GM18526 (cell line): ENCODE data around the gene CLCNKA.

Experiments used
- POLR2A ChIP-seq: IDR thresholded peaks from 3 replicates; pipeline ENCODE4 v1.6.1; 2011; ENCODE audit not compliant: insufficient read length; ENCODE audit errors: extremely low read depth

Gene CLCNKA

DNA sequence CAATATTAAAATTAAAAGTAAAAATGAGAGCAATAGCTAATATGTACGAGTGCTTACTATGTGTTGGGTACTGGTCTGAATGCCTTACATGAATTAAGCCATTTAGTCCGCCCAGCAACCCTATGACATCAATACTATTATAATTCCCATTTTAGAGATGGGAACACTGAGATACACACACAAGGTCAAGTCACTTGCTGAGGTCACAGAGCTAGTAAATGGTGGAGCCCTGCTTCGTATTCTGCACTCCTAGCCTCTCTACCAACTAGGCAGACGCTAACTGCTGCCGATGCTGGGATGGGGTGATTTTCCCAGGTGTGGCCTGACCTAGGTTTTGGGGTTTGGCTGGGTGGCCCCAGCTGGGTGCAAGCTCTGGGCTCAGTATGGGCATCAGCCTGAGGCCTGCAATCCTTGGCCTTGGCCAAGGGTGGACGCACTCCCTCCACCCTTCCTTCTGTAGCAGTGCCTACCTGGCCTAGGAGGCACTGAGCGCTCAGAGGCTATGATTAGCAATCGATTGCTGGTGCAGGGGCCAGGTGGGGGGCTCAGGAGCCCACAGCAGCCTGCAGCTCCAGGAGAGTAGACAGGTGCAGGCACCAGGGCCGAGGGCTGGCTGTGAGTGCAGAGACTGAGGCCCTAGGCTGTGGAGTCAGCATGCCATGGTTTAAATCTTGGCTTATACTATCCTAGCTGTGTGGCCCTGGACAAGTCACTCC lies 49.0 kb downstream of the CLCNKA start:
- no peak for TF ChIP-seq POLR2A

DNA sequence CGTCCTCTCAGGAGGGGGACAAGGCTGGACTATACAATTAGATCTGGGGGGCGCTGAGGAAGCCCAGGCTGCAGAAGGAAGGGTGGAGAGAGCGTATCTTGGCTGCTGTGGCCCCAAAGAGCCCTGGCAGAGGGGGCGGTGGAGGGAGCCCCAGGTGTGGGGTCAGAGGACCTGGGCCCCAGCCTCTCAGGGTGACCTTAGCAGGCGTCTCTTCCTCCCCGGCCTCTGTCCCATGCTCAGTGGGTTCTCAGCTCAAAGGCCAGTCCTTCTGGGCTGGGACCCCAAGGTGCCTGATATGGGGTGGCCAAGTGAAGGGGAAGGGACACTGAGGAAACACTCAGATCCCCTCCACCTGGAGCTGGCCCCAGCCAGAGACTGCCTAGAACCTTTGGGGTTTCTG lies 49.8 kb downstream of the CLCNKA start:
- TF ChIP-seq POLR2A, result no peak

DNA sequence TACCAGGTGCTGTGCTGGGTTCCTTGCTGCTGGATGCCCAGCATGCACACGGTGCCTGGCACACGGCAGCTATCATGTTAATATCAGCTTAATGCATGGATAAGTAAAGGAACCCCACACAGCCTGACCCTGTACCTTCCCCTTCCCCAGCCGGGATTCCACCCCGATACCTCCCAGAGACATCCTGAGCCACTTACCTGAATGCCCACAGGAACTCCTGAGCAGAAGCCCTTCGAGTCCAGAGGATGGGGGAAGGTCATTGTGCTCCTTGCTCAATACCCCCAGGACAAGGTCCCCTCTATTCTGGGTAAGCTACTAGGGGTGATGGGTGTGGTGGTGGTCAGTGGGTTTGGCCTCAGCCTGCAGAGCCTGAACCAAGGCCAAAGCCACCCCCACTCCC lies 50.3 kb downstream of the CLCNKA start:
- TF ChIP-seq POLR2A, result no peak

DNA sequence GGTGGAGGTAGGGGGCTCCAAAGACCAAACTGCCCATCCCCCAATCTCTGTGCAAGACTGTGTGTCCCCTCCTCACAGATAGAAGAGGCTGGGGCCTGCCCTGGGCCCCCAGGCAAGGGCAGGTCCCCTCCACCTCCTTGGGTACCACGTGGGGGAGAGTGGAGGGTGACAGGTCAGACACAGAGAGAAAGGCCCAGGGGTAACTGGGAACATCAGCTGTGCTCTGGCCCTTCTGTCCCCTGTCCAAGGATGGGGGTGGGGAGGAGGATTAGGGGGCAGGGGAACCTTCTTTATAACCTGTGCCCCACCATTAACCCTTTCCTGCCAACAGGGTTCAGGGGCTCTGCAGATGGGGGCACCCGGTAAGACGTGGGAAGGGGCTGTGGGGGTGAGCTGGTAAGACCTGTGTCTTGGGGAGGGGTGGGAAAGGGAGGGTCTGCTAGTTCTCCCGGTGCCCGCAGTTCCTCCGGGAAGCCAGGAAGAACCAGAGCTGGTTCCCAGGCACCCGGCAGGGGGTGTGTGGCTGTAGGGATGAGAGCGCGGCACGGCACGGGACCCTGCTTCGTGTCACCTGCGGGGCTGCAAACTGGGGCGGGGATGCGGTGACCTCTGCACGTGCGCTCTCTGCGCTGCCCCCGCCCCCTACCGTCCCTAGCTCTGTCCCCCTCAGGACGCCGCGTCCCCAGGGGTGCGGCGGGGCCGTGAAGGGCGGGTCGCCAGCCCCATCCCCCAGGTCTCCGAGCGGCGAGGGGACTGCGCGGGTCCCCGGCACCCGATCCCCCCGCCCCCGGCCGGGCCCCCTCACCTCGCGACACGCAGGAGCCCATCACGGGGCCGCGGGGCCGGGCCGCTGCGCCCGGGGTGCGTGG lies 51.0 kb downstream of the CLCNKA start:
- TF ChIP-seq POLR2A, result no peak

DNA sequence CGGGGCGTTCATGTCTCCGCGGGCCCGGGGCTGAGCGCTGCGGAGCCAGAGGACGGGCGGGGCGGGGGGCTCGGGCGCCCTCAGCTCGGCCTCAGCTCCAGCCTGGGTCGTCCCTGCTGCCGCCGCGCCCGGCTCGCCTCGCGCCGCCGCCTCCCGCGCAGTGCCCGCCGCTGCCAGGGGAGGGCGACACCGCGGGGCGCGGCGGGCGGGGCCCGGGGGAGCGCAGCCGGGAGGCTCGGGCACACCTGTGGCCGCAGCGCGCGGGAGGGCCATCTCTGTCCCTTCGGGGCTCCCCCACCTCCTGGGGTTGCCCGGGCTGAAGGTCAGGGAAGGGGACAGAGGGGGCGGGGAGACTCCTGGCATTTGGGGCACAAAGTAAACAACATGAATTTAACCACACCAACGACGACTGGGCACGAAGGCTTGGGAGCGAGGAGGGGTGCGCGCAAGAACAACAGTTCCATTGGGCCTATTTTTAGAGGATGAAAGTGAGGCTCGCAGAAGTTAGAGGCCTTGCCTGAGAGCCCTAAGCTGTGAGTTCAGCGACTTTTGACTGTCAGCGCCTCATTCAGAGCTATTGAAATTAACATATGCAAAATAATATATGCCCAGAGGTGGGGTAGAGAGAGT lies 51.8 kb downstream of the CLCNKA start, which contains the start of gene FAM131C:
TSS of gene FAM131C (minus strand) at position 162 of the 630 bp plus-strand sequence. CDS start 209 bp downstream, outside the sequence.
- TF ChIP-seq POLR2A, result no peak

DNA sequence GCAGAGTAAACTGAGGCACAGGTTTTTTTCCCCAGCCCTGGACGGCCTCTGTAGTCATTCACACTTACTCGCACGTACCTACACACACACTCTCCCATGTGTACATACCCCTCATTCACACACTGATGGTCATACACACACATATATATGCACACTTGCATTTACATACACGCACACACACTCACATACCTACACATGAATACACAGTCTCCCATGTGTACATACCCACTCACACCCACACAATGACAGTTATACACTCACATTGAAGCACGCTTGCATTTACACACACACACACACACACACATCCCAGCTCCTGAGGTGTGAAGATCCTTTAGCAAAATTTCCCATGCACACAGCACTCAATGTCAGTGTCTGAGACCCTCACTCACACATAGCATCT lies 52.4 kb downstream of the CLCNKA start:
- no peak for TF ChIP-seq POLR2A

DNA sequence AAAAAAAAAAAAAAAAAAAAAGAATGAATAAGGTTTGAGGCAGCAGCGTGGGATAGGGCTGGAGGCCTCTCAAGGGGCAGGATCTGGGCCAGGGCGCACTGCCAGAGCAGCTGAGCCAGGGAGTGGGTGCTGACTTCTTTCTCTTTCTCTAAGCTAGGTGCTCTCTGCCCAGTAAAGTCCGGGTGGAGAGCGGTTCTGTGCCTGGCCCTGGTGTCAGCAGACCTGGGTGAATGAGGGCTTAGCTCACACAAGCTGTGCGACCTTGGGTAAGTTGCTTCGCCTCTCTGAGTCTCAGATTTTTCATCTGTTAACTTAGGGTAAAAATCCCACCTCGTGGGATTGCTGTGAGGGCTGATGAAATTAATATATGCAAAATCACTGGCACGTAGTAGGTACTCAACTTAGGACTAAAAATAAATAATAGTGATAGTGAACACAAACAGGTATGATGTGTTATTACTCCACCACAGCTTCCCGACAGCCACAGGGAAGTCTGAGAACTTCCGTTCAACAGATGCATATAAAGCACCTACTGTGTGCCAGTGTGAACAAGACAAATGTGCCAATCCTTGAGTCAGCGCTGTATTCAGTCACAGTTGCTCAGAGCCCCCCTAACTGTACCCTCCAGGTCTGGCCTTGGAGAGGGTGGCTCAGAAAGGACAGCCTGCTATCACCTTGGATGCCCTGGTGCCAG lies 53.6 kb downstream of the CLCNKA start:
- no peak for TF ChIP-seq POLR2A

DNA sequence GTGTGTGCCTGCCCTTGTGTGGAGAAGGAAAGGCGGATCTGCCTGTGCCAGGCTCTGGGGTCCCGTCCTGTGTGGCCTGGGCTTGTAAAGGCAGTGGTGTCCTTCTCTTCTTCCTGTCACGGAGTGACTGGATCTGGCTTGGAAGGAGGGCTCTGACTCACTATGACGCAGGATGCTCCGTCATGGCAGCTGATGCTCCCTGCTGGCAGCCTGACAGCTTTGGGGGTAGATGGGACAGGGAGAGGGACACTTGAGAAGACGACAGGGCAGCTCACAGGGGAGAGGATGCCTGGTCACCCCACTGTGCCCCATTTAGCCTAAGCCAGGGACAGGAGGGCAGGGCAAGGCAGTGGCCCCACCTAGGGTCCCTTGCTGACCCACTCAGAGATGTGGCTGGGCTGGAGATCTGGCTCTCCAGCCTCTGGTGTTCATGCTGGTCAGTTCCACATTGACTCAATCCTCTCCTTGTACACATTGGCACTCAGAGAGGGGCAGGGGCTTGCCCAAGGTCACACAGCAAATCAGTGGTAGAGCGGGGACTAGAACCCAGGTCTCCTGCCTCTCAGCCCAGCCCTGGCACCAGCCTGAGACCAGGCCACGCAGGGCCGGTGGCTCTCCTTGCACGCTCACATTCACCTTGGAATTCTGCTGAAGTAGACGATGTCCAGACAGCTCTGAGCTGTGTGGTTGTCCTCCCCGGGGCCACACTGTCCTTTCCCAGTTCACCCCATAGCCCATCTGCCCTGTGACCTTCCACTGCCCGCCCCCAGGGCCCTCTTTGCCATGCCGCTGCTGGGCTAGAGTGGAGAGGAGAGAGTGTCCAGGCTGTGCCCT lies 54.4 kb downstream of the CLCNKA start:
- TF ChIP-seq POLR2A, result no peak

DNA sequence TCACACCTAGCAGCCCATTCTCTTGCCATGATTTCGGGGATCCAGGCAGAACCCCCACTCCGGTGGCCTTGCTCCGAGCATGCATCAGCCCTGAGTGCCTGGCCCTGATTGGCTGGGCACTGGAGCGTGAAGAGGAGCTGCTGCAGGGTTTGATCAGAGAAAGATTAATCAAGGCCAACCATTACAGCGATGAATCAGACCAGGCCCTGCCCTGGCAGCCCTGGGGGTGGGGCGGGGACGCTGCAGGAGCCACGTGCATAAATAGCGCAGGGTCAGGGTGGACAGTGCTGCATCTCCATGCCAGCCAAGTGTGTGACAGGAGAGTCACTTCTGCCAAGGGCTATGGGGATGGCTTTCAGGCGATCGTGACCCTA lies 55.0 kb downstream of the CLCNKA start:
- no peak for TF ChIP-seq POLR2A

DNA sequence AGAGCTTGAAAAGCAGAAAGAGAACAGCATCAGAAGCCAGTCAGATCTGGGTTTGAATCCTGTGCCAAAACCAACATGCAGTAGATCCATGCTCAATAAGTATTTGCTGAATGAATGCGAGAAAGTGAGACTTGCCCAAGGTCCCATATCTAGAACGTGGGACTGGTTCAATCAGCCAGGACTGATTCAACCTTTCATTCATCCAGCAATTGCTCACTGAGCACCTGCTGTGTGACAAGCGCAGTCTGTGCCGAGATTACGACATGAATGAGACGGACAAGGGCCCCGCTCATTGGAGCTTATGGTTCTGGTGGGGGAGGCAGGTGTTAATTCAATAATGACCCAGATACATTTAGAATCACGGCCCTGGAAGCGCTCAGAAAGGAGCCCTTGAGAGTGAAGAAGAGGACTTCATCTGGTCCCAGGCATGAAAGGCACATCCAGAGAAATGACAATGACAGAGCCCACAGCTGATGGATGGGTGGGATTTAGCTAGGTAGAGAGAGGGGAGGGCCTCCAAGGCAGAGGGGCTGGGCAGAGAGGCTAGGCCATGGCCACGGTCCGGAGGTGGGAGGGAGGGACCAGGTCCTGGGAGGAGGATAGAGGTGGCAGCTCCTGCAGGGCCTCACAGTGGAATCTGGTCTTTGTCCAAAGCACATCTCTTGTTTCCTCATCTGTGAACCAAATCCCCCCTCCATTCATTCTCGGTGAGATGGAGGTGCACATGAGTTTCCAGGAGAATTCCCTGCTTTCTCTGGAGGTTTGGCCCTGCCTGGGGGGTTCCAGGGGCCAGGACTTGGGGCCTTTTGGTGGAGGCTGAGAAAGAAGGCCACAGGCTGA lies 55.8 kb downstream of the CLCNKA start:
- TF ChIP-seq POLR2A, result no peak

DNA sequence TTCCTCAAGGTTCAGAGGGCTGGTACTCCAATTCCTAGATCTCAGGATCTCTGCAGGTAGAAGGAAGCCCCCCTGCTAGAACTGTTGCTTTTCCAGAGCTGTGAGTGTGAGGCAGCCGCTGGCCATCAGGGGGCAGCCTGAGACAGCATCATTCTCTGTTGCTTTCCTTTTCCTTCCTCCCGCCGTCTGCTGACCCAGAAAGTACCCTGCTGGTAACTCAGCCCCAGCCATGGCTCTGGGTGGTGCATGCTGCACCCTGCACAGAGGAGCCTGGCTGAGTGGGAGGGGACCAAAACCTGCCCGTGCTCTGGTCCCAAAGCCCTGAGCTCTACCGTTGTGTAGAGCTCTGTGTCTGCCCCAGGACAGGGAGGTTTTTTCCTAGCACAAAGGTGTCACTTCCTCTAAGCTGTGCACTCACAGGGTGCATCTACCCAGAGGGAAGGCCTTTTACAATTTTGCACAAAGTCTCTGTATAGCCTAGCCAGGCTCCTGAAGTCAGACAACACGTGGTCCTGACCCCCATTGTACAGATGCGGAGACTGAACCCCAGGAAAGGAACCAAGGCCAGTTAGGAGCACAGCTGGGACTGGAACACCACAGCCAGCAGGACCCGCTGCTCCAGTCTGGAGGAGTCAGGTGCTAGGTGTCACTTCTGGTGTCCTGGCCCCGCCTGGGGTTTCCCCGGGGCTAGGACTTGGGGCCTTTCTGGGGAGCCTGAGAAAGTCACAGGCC lies 57.3 kb downstream of the CLCNKA start:
- TF ChIP-seq POLR2A, result no peak

DNA sequence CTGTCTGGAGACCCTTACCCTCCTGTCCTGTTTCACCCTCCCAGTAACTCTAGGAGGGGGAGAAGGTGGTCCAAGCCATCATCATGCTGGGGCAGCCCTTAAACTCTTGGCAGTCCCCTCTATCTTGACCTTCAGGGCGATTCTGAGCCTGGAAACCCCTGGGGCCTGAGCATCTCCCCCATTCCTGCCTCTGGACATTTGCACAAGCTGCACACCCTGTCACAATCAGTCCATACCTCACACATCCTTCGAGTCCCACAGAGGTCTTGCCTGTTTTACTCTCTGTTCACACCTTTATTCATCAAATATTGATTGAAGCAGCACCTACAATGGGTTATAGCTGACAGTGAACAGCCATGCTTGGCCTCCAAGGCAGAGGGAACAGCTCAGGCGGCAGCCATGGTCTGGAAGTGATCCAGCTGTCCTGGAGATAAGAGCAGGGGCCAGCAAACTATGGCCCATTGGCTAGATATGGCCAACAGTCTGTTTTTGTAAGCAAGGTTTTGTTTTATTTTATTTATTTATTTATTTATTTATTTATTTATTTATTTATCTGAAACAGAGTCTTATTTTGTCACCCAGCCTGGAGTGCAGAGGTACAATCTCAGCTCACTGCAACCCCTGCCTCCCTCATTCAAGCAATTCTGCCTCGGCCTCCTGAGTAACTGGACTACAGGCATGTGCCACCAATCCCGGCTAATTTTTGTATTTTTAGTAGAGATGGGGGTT lies 58.8 kb downstream of the CLCNKA start:
- no peak for TF ChIP-seq POLR2A
